ENCODE measurements around the gene STEAP2.

STEAP2 gene

GRCh38 chr7:90212149-90212495 lies 582 bp downstream of the STEAP2 start:
- no peaks in the 10 kb centered on the region for H3K36me3 ChIP-seq (ENCODE audit: control insufficient read depth, low read length)
- H3K79me2 ChIP-seq (ENCODE audit: control insufficient read depth, low read length): no peaks in the 10 kb centered on the region
- no peaks in the 10 kb centered on the region for H3K9me2 ChIP-seq (replicated peaks; ENCODE audit: control insufficient read depth, low read length)
- no peaks in the 10 kb centered on the region for H3K27me3 ChIP-seq (ENCODE audit: control insufficient read depth, low read length)
- no peaks in the 10 kb centered on the region for H3K9me3 ChIP-seq (ENCODE audit: control insufficient read depth, insufficient read depth, low read length)
- H3K27ac ChIP-seq (ENCODE audit: low read depth, low read length): no peak overlapping the region
- no peak overlapping the region for H3K4me3 ChIP-seq (ENCODE audit: low read length)
- no peak overlapping the region for H3K4me2 ChIP-seq (ENCODE audit: low read length)
- H4K20me1 ChIP-seq (ENCODE audit: control insufficient read depth, insufficient read depth, low read depth, low read length): no peaks in the 10 kb centered on the region
- H3F3A ChIP-seq (ENCODE audit: control insufficient read depth, insufficient read depth): no peaks in the 10 kb centered on the region
- no peak for TF ChIP-seq CTCF (IDR thresholded peaks at IDR 0.05; ENCODE audit: low read depth, low read length, poor library complexity, severe bottlenecking)
- no peak for TF ChIP-seq EZH2phosphoT487 (IDR thresholded peaks at IDR 0.05; ENCODE audit: borderline replicate concordance, low read length)
- H3K4me1 ChIP-seq (ENCODE audit: control insufficient read depth, low read length): no peaks in the 10 kb centered on the region

GRCh38 chr7:90213521-90213920 lies 2.0 kb downstream of the STEAP2 start:
- Histone ChIP-seq H3K27ac (ENCODE audit: low read depth, low read length) (no peak overlapping the region), H3K79me2 (ENCODE audit: control insufficient read depth, low read length) (no peaks in the 10 kb centered on the region), H3F3A (ENCODE audit: control insufficient read depth, insufficient read depth) (no peaks in the 10 kb centered on the region), H3K36me3 (ENCODE audit: control insufficient read depth, low read length) (no peaks in the 10 kb centered on the region), H3K4me2 (ENCODE audit: low read length) (no peak overlapping the region), H3K27me3 (ENCODE audit: control insufficient read depth, low read length) (no peaks in the 10 kb centered on the region), H3K4me1 (ENCODE audit: control insufficient read depth, low read length) (no peaks in the 10 kb centered on the region), H3K9me2 (replicated peaks; ENCODE audit: control insufficient read depth, low read length) (no peaks in the 10 kb centered on the region), H3K9me3 (ENCODE audit: control insufficient read depth, insufficient read depth, low read length) (no peaks in the 10 kb centered on the region), H3K4me3 (ENCODE audit: low read length) (no peak overlapping the region), H4K20me1 (ENCODE audit: control insufficient read depth, insufficient read depth, low read depth, low read length) (no peaks in the 10 kb centered on the region)
- TF ChIP-seq EZH2phosphoT487 (IDR thresholded peaks at IDR 0.05; ENCODE audit: borderline replicate concordance, low read length) (no peak), CTCF (IDR thresholded peaks at IDR 0.05; ENCODE audit: low read depth, low read length, poor library complexity, severe bottlenecking) (no peak)

DNA sequence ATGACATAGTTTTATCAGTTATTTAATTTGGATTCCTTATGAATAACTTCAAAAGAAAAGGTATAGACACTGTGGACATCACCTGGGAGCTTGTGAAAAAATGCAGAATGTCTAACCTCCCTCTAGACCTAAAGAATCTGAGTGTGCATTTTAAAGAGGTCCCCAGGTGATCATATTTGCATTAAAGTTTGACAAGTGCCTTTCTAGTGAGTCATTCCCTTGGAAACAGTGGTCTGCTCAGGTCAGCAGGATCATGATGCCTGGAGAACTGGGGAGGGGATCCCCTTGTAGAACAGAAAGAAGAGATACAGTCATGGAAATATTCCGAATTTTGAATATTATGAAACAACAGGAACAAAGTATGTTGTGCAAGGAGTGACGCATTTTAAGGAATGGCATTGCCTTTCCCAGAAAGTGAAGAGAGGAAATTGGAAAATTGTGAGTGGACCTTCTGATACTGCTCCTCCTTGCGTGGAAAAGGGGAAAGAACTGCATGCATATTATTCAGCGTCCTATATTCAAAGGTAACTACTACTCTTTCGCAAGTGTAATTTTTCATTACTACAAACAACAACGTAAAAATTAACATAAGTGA lies 4.6 kb downstream of the STEAP2 start:
- H3K9me2 ChIP-seq (replicated peaks; ENCODE audit: control insufficient read depth, low read length): no peaks in the 10 kb centered on the region
- no peaks in the 10 kb centered on the region for H3F3A ChIP-seq (ENCODE audit: control insufficient read depth, insufficient read depth)
- no peak for TF ChIP-seq EZH2phosphoT487 (IDR thresholded peaks at IDR 0.05; ENCODE audit: borderline replicate concordance, low read length)
- no peak for TF ChIP-seq CTCF (IDR thresholded peaks at IDR 0.05; ENCODE audit: low read depth, low read length, poor library complexity, severe bottlenecking)
- H3K4me1 ChIP-seq (ENCODE audit: control insufficient read depth, low read length): no peaks in the 10 kb centered on the region
- no peaks in the 10 kb centered on the region for H3K27me3 ChIP-seq (ENCODE audit: control insufficient read depth, low read length)
- no peaks in the 10 kb centered on the region for H3K36me3 ChIP-seq (ENCODE audit: control insufficient read depth, low read length)
- H3K4me2 ChIP-seq (ENCODE audit: low read length): no peak overlapping the region
- no peak overlapping the region for H3K4me3 ChIP-seq (ENCODE audit: low read length)
- no peaks in the 10 kb centered on the region for H3K79me2 ChIP-seq (ENCODE audit: control insufficient read depth, low read length)
- H3K9me3 ChIP-seq (ENCODE audit: control insufficient read depth, insufficient read depth, low read length): no peaks in the 10 kb centered on the region
- no peak overlapping the region for H3K27ac ChIP-seq (ENCODE audit: low read depth, low read length)
- H4K20me1 ChIP-seq (ENCODE audit: control insufficient read depth, insufficient read depth, low read depth, low read length): no peaks in the 10 kb centered on the region
